Raji (cell line): ENCODE data around the gene RSPRY1.
A peak's percentile ranks its signal among the peaks of the same experiment; 100 is the strongest.

ENCODE experiments used
- POLR2A ChIP-seq: IDR thresholded peaks from 2 replicates; pipeline ENCODE4 v1.6.1; 2011; ENCODE audit warnings: low read depth, low read length, control low read depth; ENCODE audit not compliant: insufficient read depth

RSPRY1 gene

GRCh38 chr16:57167953-57168352, 18.2 kb upstream of the RSPRY1 start:
- TF ChIP-seq POLR2A = no peak

DNA sequence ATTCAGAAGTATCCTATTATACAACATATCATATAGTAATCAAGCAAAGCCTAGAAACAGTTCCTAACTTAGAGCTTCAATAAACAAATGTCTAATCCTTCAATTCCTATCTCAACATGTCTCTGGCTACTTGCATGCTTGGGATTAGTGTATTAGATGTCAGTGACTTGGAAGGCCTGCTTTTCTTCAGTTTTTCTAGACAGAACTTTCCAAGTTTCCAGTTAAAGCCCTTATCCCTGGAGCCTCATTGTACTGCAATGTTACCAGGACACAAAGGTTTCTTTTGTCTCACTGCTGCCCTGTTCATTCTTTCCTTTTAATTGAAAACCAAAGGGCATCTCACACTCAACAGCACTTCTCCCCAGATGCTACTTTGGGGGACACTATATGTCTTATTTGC, 16.8 kb upstream of the RSPRY1 start:
- no peak for TF ChIP-seq POLR2A

- TF ChIP-seq POLR2A = no peak
These were observed 13.3 kb upstream of the RSPRY1 start for GRCh38 chr16:57172721-57173290.

DNA sequence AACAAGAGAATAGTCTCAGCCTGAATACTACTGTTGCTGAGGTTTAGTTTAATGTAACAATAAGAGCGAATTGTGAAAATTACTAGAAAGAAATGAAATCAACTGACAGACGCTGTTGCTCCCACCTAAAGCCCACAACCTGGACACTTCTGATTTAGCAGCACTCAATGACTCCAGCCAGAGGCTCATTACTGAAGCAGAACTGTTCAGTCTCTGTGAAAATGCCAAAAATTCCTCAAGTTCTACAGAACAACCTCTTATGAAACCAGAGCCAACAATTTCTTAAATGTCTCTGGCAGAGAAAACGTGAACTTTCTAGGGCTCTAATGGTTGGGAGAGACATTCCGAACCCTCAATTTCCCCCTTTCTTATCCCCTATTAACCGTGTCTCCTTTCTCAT, 10.2 kb upstream of the RSPRY1 start:
- no peak for TF ChIP-seq POLR2A

GRCh38 chr16:57178196-57178595, 7.9 kb upstream of the RSPRY1 start:
- TF ChIP-seq POLR2A = no peak

DNA sequence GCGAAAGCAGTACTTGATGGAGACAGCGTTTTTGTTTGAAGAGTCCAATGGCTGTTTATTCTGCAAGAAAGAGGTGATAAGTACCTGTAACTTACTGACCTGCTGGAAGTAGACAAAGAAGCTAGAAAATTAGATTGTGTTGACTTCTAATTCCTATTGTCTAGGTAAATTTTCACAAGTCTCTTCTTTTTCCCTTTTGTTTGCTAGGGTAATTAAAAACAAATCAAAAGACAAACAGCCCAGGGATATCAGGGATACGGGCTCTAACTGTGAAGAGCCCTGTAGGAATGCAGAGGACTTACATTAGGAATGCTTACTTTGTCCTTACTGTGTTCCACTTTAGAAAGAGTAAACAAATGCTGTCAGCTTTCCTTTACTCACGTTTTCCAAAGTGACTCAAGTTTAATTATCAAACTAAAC, 7.3 kb upstream of the RSPRY1 start:
- no peak for TF ChIP-seq POLR2A

GRCh38 chr16:57179215-57179828, 6.8 kb upstream of the RSPRY1 start:
- no peak for TF ChIP-seq POLR2A

GRCh38 chr16:57184113-57184512, 2.0 kb upstream of the RSPRY1 start:
- no peak for TF ChIP-seq POLR2A

- TF ChIP-seq POLR2A = no peak
These were observed 1.2 kb upstream of the RSPRY1 start for GRCh38 chr16:57184887-57185445.

DNA sequence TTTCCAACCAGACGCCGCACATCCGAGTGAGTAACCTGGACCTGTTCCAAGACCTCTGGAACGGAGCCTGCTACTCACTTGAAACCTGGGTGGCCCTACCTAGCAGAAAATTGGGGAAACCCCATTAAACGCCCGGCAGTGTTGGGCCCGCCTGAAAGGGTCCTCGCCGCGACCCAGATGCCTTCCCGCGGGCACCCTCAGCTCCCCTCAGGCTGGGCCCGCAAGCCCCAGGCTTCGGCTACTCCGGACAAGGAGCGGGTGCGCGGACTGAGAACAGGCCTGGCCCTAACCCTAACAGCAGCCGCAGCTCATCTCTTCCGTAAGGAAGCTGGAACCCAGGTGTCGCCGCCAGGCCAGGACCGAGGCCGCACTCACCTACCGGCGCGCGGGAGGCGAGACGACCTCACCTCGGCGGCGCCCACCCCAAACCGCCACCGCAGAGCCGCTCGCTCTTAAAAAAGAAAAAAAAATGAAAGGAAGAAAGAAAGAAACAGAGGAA, 634 bp upstream of the RSPRY1 start:
- no peak for TF ChIP-seq POLR2A

GRCh38 chr16:57186872-57187854, 1.0 kb downstream of the RSPRY1 start:
- 0 out of 2 replicates have a peak, but pooled peaks have one; percentile 20 for TF ChIP-seq POLR2A

DNA sequence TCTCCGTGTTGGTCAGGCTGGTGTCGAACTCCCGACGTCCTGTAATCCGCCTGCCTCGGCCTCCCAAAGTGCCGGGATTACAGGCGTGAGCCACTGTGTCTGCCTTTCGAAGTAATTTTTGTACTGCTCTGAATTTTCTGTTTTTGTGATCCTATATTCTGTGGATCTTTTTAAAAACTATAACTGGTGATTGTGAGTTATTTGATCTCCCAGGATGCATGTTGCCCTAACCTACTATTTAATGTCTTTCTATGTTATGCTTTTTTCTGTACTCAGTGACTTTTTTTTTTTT, 2.5 kb downstream of the RSPRY1 start:
- no peak for TF ChIP-seq POLR2A

DNA sequence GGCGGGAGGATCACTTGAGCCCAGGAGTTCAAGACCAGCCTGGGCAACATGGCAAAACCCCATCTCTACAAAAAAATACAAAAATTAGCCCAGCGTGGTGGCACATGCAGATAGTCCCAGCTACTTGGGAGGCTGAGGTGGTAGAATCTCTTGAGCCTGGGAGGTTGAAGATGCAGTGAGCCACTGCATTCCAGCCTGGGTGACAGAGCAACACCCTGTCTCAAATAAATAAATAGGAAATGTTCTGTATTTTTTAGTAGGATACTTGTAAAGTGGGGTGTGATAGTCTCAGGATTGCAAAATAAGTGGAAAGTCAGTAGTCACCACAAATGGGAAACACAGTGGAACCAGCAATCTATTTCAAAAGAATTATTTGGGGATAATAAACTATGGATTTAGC, 4.0 kb downstream of the RSPRY1 start:
- no peak for TF ChIP-seq POLR2A

GRCh38 chr16:57191056-57191571, 5.0 kb downstream of the RSPRY1 start:
- TF ChIP-seq POLR2A = no peak

GRCh38 chr16:57192146-57192545, 6.0 kb downstream of the RSPRY1 start:
- no peak for TF ChIP-seq POLR2A
